ENCODE measurements around the gene MFAP3.
A peak's percentile ranks its signal among the peaks of the same experiment; 100 is the strongest.
"Not testable (repeated sequence)": the region's sequence is repeated elsewhere in the genome, so short reads cannot be mapped to it uniquely, and the experiment has no call there.

MFAP3 gene

DNA sequence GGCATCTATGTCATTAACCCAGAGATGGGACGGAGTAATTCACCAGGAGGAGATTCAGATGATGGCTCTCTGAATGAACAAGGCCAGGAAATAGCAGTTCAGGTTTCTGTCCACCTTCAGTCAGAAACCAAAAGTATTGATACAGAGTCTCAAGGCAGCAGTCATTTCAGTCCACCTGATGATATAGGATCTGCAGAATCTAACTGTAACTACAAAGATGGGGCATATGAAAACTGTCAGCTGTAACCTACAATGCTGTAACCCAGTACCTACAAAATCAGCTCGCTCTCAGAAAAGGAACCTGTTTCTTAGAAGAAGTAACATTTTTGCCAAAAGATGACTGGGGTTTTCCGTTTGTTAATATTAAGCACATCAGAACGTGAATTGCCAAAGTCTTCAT lies 14.7 kb downstream of the MFAP3 start:
- no peak for DNase-seq (ENCODE audit: low spot score)

DNA sequence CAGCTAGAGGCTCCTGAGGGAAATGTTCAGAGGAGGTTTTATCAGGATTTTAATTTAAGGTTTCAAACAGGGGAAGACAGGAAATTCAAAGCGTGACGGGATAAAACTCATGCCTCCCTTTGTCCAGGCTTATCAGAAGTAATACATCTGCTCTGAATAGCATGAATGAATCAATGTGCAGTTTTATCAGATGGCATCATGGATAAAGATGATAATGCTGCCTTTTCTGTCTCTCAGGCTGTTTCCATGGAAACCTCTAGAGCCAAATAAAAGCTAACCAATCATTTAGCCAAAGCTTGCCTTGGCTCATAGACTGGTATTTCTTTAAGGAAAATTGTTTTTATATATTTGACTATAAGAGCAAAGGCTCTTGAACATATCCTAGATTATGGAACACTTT lies 16.4 kb downstream of the MFAP3 start:
- no peak for DNase-seq (ENCODE audit: low spot score)

DNA sequence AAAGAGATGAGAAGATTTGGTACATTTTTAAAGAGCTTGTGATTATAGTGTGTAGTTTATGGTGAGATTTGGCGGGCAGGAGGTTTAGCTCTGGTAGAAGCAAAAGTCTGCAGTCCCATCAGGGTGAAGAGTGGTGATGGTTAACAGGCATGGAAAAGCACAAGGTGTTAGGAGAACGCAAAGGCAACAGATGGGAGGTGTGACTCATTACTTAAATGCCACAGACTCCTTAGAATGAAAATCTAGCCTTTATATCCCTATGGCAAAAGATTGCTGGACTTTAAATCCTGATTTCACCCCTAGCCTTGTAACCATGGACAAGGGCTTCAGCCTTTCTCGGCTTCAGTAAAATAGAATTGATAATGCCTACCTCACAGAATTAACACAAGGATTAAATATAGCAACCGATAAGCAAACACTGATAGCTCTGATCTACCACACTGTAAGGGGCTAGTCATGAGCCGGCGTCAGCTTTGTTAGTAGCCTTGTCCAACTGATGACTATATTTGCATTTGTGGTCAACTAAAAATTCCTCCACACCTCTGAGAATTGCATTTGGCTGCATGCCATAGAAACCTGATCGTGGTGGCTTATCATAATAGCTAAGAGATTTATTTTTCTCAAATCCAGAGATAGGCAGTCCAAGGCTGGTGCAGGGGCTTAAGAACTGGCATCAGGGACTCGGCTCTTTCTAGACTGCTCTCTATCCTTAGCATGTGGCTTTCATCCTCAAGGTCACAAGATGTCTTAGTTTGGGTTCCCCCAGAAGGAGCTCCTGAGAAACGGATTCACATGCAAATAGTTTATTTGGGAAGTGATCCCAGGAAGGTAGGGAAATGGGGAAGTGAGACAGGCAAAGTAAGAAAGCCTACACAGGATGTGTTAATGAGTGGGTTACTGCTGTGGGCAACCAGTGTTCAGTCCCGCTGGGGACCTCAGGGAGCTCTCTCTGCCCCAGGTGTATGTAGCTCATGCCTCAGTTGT lies 19.6 kb downstream of the MFAP3 start:
- DNase-seq (ENCODE audit: low spot score): no peak

DNA sequence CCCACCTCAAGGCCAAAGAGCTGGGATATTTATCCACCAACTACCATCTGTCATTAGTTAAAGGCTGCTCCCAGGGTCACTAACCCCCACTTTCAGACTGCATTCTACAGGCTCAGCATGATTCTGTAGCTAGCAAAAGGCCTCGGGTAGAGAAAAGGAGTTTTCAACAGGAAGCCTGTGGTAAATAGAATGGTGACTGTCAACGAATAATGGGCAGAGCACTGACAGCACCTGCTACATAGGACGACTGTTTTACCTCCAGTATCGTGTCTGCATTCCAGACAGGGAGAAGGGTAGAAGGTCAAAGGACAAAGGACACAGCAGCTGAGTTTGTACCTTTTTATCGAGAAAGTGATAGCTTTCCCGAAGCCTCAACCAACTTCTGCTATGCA lies 20.3 kb downstream of the MFAP3 start:
- no peak for DNase-seq (ENCODE audit: low spot score)

DNA sequence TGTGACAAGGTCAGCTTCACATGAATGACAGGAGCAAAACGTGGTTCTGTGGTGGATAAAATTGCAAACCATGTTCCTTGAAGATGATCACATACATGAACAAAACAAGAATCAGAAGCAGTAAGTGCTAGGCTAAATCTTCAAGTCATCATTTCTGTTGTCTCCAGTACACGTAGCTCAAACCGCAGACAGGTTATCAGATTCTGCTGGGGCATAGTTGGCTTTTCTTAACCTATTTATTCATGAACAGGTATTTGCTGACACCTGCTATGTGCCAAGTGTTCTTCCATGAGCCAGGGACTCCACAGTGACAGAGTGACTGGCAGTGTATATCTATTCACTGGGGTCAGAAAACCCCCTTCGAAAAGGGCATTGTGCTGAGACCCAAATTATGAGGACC lies 20.8 kb downstream of the MFAP3 start:
- DNase-seq (ENCODE audit: low spot score): no peak

DNA sequence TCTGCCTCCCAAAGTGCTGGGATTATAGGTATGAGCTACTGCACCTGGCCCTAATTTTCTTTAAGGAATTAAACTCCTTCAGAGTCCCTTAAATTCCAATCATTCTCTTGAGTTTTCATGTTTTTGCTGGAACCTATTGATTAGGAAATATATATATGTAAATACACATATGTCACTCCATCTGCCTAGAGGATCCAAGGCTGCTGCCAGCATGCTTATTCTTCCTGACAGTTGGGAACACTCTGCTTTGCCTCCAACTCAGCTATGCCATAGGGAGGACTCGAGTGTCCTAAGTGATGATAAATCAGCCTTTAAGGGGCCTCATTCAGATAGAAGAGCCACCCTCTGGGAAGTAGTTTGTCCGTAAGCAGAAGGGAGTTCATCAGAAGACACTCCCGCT lies 21.8 kb downstream of the MFAP3 start:
- no peak for DNase-seq (ENCODE audit: low spot score)

DNA sequence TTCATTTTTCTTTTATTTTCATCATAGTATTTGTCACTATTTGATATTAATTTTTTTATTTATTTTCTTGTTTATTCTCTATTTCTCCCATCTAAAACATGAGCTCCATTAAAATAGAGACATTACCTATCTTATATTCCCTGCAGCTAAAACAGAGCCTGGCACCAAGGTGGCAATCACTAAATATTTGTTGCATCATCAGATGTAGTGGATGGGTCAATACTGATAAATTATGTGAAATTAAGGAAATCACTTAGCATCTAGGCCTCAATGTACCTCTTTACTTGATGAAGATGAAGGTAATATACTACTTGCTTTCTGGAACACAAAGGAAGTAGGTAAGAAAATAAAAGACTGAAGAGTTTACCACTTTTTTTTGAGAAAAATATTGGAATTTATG lies 24.6 kb downstream of the MFAP3 start:
- DNase-seq (ENCODE audit: low spot score): no peak

DNA sequence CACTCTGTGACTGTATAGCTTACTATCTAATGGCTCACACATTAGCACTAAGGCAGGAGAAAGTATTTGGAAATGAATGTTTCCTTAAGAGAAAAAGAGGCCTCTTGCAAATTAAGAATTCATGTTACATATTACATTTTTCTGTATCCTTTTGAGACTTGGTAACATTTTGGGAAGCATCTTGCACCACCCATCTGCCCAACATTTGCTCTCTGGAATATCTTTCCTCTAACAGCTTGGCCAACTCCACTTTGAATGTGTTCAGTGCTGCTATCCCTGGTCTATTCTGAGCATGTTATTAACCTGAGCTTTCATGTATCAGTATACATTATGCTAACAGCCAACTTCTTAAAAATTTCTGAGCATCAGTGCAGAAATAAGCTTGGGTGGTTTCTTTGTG lies 27.2 kb downstream of the MFAP3 start:
- no peak for DNase-seq (ENCODE audit: low spot score)

DNA sequence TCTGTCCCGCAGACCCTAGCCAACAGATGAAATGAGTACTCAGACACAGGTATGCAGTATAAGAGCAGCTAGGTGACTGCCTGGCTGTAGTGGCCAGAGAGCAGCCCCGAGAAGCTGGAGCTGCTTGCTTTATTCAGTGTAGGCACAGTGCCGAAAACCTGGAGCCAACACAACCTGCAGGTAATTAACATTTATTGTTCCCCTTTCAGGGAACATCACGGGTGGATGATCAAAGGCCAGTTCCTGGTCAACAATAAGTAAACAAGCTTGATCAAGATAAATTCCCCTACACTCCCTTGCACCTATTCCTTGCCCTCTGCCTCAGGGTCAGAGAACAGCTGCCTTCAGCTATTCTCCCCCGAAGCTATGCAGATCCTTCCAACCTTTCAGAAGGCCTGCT lies 31.1 kb downstream of the MFAP3 start:
- DNase-seq (ENCODE audit: low spot score): not testable (repeated sequence)

DNA sequence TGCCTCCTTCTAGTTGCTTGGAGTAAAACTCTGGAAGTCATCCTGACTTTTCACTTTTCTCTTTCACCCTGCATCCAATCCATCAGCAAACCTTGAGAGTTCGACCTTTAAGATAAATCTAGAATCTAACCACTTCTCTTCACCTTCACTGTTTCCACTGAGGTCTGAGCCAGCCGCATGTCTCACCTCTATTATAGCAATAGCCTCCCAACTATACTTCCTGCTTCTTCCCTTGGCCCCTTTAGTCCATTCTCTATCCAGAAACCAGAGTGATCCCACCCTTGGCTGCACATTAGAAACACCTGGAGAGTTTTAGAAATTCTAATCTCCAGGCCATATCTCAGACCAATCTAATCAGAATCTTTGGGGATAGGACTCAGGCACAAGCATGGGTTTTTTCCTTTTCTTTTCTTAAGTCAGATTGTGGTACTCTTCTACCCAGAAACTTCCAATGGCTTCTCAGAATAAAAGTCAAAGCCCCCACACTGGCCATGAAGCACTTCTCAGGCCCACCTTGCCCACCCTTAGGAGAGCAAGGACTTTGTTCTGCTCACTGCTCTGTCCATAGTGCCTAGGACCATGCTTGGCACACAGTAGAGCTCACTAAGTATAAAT lies 33.1 kb downstream of the MFAP3 start:
- DNase-seq (ENCODE audit: low spot score): no peak

DNA sequence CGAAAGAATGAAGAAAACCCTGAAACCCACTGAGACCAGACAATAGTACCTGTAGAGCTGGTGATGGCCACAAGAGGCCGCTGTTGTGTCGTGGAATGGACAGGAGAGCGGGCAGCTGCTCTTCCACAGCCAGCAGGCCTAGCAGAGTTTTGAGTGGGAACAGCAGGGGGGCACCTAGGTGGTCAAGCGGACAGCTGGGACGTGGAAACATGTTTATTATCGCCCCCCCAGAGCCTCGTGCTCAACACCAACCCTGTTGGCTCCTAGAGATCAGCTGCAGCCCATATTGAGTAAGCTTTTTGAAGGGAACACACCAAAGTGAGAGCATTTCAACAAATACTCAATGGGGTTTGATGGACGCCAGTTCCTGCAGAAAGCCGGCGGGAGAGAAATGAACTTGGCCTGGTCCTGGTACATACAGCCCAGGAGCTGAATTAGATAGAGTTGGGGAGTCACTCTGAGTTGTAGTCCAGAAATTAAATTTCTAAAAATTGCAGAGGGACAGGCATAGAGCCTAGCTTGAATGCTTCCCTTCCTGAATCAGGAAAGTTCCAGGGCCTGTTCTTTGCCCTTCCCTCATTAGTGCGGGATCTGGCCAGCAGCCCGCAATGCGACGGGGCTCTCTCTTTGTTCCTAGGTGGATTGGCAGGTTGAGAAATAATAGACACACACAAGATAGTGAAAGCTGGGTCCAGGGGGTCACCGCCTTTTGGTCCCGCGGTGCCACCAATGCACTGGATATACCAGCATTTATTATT lies 33.8 kb downstream of the MFAP3 start:
- DNase-seq (ENCODE audit: low spot score): peak; percentile 79

DNA sequence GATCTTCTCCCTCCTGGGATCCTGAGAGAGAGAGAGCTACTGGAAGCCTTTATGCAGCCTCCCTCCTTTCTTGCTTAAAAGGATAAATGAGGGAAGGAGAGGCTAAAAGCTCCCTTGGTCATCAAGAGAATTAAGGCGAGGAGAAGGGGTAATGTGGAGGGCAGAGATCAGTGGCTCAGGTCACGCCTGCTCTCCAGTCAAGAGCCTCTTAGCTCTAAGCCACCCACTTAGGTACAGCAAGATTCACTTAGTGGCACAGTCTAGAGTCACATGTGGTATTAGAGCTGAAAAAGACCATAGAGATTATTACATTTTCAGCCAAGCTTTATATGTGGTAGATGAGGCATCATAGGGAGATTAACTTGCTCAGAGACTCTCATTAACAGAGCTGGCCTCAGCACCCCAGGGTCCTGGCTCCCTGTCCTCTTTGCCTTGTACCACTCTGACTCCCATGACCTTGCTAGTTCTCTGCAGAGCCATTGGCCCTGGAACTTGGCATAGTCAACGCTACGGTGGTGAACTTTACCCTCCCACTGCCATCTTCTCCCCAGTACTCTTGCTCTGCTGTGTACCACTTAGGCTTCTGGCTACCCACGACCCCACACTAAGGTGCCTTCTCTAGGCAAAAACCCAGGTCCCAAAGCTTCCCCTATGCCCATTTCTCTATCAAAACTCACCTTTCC lies 37.6 kb downstream of the MFAP3 start:
- DNase-seq (ENCODE audit: low spot score): no peak

DNA sequence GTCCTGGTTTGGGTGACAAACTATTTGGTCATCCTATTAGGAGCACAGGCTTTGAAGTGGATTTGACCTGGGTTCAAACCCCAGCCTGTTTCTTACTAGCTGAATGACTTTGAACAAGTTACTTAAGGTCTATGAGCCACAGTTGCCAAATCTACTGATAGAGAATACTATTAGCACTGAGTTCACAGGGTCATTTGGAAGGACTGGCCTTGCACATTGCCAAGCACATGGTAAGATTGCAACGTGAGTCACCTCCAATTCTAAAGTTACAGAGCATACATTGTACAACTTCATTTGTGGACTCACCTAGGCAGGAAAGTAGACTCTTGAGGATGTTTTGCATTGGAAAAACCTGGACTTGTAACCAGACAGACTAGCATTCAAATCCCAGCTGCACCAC lies 38.9 kb downstream of the MFAP3 start:
- DNase-seq (ENCODE audit: low spot score): no peak

DNA sequence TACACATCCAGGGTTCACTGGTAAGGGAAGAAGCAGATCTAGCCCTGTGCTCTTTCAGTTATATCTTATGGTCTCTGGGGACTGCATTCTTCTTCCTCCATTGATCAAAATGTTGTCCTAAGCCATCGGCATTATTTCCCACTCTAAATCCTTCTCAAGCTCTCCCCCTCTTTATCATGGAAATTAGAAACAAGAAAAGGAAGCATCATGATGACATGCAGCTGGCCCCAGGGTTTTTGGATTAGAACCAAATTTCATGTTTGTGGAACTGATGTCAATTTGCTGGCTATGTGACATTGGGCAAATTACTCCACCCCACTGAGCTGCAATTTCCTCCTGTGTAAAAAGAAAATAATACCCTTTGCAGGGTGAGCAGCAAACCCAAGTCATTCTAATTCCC lies 39.5 kb downstream of the MFAP3 start:
- DNase-seq (ENCODE audit: low spot score): no peak

DNA sequence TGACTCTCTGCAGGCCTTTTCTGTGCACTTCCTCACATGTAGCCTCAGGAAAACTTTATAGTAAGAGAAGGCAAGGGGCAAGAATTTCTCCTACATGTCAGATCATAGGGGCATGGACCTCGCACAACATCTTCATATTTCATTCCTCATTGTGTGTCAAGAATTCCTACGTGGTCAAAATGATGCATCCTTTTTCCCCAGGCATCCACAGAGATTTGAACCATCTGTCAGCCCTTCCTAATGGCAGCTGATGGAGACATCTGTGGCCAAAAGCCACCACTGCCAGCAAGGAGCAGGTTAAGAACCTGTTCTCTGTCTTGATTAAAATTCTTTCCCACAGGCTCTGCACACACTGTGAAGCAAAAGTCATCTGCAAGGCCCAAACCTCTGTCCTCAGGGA lies 42.5 kb downstream of the MFAP3 start:
- no peak for DNase-seq (ENCODE audit: low spot score)

DNA sequence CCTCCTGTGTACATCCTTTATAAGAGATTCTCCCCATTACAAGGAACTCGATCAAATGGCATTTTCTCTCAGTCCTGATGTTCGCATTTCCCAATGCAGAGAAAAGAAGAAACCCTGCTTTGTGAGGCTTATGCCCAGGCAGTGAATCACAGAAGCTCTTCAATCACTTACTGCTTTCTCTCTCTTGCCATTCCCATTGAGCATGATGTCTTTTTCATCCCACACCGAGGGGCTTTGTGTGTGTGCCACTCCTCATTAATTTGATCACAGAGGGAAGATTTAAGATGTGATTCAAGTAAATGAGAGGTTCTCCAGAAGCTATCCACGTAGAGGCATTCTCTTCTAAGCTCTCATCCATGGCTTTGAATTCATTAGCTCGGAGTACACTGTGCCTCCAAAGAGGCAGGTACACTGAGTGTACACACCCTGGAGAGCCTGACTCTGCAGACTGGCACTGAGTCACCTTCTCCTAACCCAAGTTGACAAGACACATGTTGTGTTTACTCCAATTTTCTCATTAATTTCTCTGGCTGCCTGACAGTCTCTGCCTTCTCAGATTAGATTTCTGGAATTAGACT lies 45.4 kb downstream of the MFAP3 start:
- DNase-seq (ENCODE audit: low spot score): no peak

DNA sequence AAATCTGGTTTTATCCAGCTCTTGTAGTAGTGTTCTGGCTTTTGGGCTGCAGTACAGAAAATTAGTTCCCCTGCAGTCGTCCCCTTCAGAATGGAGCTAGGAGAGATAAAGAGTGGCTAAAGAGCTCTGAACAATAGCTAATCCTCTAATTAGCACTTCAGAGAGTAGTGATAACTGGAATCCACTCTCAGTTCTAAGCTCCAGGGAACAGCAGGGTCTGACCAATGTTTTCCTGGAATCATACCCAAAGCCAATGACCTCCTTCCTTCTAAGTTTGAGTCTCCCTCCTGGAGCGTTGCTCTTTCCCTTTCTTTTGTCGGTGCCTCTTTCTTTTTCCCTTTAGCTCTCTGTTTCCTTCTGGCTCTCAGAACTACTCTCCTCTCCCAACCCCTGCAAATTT lies 47.4 kb downstream of the MFAP3 start:
- DNase-seq (ENCODE audit: low spot score): no peak

DNA sequence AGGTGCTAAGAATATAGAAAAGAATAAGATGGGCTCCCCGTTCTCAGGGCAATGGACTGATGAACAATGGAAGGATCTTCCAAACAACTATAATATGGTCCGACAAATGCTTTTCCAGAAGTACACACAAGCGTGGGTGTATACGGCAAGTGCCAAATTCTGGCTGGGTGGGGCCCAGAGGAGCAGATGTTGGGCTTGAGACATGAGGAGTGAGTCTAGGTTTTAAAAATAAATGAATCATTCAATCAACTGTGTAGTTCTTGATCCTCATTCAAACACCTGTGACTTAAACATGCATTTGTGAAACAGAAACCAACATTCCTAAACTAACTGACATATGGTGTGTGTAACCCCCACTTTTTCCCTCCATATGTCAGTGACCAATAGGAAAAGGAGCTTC lies 47.9 kb downstream of the MFAP3 start:
- no peak for DNase-seq (ENCODE audit: low spot score)

DNA sequence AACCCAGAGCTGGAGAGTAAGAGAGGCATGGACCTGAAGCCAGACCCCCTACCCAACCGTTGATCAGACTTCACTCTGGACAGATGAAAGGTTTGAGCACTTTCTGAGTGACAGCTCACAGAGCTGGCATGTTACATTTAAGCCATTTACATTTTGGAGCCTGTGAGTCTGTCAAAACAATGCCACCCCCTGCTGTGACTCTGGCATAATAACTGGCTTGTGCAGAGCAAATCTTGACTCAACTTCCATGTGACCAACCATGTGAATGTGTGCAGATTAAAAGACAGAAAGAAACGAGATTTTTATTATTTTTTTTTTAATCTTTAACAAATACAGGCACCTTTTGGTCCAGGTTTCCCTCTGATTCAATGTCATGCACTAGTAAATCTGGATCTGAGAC lies 48.5 kb downstream of the MFAP3 start:
- DNase-seq (ENCODE audit: low spot score): no peak

DNA sequence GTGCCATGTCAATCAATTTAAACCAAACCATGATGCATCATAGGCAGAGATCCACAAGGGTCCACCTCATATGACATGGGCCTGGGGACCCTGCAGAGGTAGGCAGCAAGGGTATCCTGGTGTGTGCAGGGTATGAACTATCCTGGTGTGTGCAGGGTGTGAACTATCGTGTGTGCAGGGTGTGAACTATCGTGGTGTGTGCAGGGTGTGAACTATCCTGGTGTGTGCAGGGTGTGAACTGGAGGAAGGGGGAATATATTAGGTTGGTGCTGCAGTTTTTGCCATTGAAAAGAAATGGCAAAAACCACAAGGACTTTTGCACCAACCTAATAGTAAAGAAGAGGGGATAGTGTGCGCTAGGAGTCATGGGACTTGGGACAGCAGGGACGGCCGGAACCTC lies 50.0 kb downstream of the MFAP3 start:
- no peak for DNase-seq (ENCODE audit: low spot score)

DNA sequence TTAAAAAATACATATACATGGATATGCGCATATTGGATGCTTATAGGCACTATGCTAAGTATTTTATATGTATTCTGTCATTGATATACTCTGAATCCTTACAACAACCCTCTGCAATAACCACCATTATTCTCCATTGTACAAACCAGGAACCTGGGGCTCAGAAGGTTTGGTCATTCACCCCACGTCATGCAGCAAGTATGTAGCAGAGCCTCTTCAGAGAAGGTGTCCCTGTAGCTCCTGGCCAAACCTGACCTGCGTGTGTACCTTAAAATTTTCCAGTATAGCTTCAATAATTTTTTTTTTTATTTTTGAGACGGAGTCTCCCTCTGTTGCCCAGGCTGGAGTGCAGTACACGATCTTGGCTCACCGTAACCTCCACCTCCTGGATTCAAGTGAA lies 51.9 kb downstream of the MFAP3 start:
- DNase-seq (ENCODE audit: low spot score): no peak

Data from germinal center (tissue), 1 donor.